Heart left ventricle (tissue), 16 donors: ENCODE data around the gene DDB1. TPM values are rescaled to one million over a fixed set of nuclear protein-coding genes. Genes with fewer than 3 reads are reported as not detected.

Experiments
- ATAC-seq, 4 donors: fragments of 200-7000 bp; cut with Tn5 transposase; one replicate each; pipeline ENCODE4 v1.9.1; 2020 to 2022; ENCODE audit warnings: moderate library complexity in 4 of 4, mild to moderate bottlenecking in 3 of 4, moderate number of reproducible peaks in 1 of 4
- DNase-seq, 5 donors: peaks; one replicate each; pipeline ENCODE4 v3.0.0-alpha.2; 2020
- H3K27ac ChIP-seq, 12 donors: fragments of 200-600 bp; sonication (generic) in 4 of 12; one replicate each; pipeline versions ENCODE4 v1.5.0 to v1.8.0; 2016 to 2022; ENCODE audit warnings: mild to moderate bottlenecking in 2 of 12
- H3K27me3 ChIP-seq, 9 donors: fragments of 200-600 bp; sonication (generic) in 2 of 9; one replicate each; pipeline versions ENCODE4 v1.5.1 to v1.8.0; 2016 to 2022; ENCODE audit warnings: mild to moderate bottlenecking in 3 of 9
- H3K36me3 ChIP-seq, 9 donors: fragments of 200-600 bp; sonication (generic) in 2 of 9; one replicate each; pipeline versions ENCODE4 v1.5.0 to v1.8.0; 2018 to 2022; ENCODE audit warnings: mild to moderate bottlenecking in 2 of 9
- H3K4me1 ChIP-seq, 12 donors: fragments of 200-600 bp; sonication (generic) in 4 of 12; one replicate each; pipeline versions ENCODE4 v1.5.0 to v1.8.0; 2016 to 2022; ENCODE audit warnings: mild to moderate bottlenecking in 3 of 12
- H3K4me3 ChIP-seq, 12 donors: fragments of 200-600 bp; sonication (generic) in 4 of 12; one replicate each; pipeline versions ENCODE4 v1.5.0 to v1.8.0; 2017 to 2022; ENCODE audit warnings: mild to moderate bottlenecking in 9 of 12, moderate library complexity in 4 of 12
- H3K9me3 ChIP-seq, 12 donors: fragments of 200-600 bp; sonication (generic) in 4 of 12; one replicate each; pipeline versions ENCODE4 v1.5.0 to v1.8.0; 2016 to 2022; ENCODE audit warnings: mild to moderate bottlenecking in 1 of 12
- CTCF ChIP-seq, 12 donors: fragments of 200-600 bp; sonication (generic) in 4 of 12; IDR thresholded peaks; one replicate each; pipeline versions ENCODE4 v1.5.0 to v1.8.0; 2018 to 2022; ENCODE audit warnings: antibody characterized with exemption in 12 of 12, mild to moderate bottlenecking in 5 of 12
- POLR2A ChIP-seq, 2 donors: fragments of 450-650 bp; IDR thresholded peaks; one replicate each; pipeline ENCODE4 v1.6.1; 2017; ENCODE audit warnings: antibody characterized with exemption in 2 of 2, mild to moderate bottlenecking in 2 of 2, moderate library complexity in 2 of 2
- WGBS, 4 donors: extraction: QIAGEN DNeasy Blood & Tissue Kit in 2 of 4; methylation state at CpG; one replicate each; pipeline versions ENCODE4 v1.1.5 to v1.1.7; 2013 to 2018; 5-methylcytosine and 5-hydroxymethylcytosine counted together
- intact Hi-C, 10 donors: fragments of 100-400 bp; cut with DNase I; formaldehyde crosslinking; loops; one replicate each; pipeline versions ENCODE4 v1.11.1 to v1.14.2; 2022
- polyA plus RNA-seq, 2 donors: library from polyadenylated mRNA; stranded (reverse); fragments of 200-250 nt; gene quantifications; one replicate each; pipeline ENCODE4 v1.2.3, GENCODE V29; 2013
- total RNA-seq, 9 donors: library from RNA; depleted of rRNA in 2 of 9; stranded (reverse); fragments of >200 nt in 2 of 9; fragmentation: NEBNext Ultra II Directional in 3 of 9; extraction: Animal tissue kit (Norgen Biotek cat#: 25700) in 3 of 9; gene quantifications; one replicate each; pipeline versions ENCODE4 v1.1.0 to v1.2.4, GENCODE V29; 2016 to 2023
- donor health status: ischemic (EF 13 %, LVEDD 7.1; RV severe dilation, severe dysfunction).
- donor health status: healthy with polysubstance abuse.
- donor health status: DM: no; HTN: yes; CAD: no.
- donor health status: DM: no; HTN: no; CAD: no.
- donor health status: ischemic (EF 25% LVEDD 6.9; RV normal size, moderate dysfunction).
- donor health status: ischemic (EF 25% LVEDD 5.7; RV mildly dilated, moderate dysfunction).
- donor health status: healthy.
- donor health status: DM: yes; HTN: yes; CAD: no.
- donor health status: ischemic (EF 35%, LVEDD 5.7; RV mildly dilated, moderate dysfunction).
- donor health status: nonischemic (EF 11% LVEDD 7.7; RV severe dilation, severe dysfunction).
- donor health status: DM: yes; HTN: yes; CAD: no.
- donor health status: PGD.
- donor health status: ischemic (EF 29% LVEDD 5.4; RV normal size, mild dysfunction).
- donor health status: nonischemic (EF 23%, LVEDD 6.1; RV moderate dilation, normal function).

DDB1 gene
- total and polyA plus RNA-seq, 11 donors, result 78.8 to 158 (median 130) TPM

- no peaks in the 10 kb centered on the region for H3K9me3 ChIP-seq
- no peaks in the 10 kb centered on the region for H3K27me3 ChIP-seq
- no peaks in the 10 kb centered on the region for H3K4me1 ChIP-seq
- no peak for TF ChIP-seq POLR2A (IDR thresholded peaks at IDR 0.05)
- TF ChIP-seq CTCF (IDR thresholded peaks at IDR 0.05), result no peak
- no peak overlapping the region for H3K27ac ChIP-seq
- intact Hi-C loops, result no loop called here
- ATAC-seq (no peak), DNase-seq (no peak)
- no peaks in the 10 kb centered on the region for H3K36me3 ChIP-seq
- WGBS, 4 donors, result 89 to 96% (median 91%) methylated on average over 8 to 15 of the region's 15 CpGs
- H3K4me3 ChIP-seq, result no peak overlapping the region
Measured at GRCh38 chr11:61268588-61269250, 64.2 kb downstream of the DDB1 start.

GRCh38 chr11:61267437-61267841, 65.5 kb downstream of the DDB1 start:
- TF ChIP-seq POLR2A (IDR thresholded peaks at IDR 0.05), result no peak
- no peak for TF ChIP-seq CTCF (IDR thresholded peaks at IDR 0.05)
- Histone ChIP-seq H3K27me3 (no peaks in the 10 kb centered on the region), H3K36me3 (no peaks in the 10 kb centered on the region), H3K4me1 (no peaks in the 10 kb centered on the region), H3K9me3 (no peaks in the 10 kb centered on the region), H3K4me3 (no peak overlapping the region), H3K27ac (no peak overlapping the region)
- 46 to 67% (median 58%) methylated on average over 4 to 6 of the region's 6 CpGs for whole genome bisulfite sequencing, 4 donors
- peak in 1 of 4 donors; percentile 28 for ATAC-seq
- no peak for DNase-seq
- intact Hi-C loops, result no loop called here

GRCh38 chr11:61266602-61267001, 66.3 kb downstream of the DDB1 start:
- H3K27ac ChIP-seq, result no peak overlapping the region
- H3K4me3 ChIP-seq, result no peak overlapping the region
- no peaks in the 10 kb centered on the region for H3K4me1 ChIP-seq
- ATAC-seq, result no peak
- no peaks in the 10 kb centered on the region for H3K27me3 ChIP-seq
- TF ChIP-seq CTCF (IDR thresholded peaks at IDR 0.05) (no peak), POLR2A (IDR thresholded peaks at IDR 0.05) (no peak)
- H3K9me3 ChIP-seq, result no peaks in the 10 kb centered on the region
- intact Hi-C loops, result no loop called here
- DNase-seq, result no peak
- WGBS, 4 donors, result 84 to 86% (median 86%) methylated on average over 4 of the region's 4 CpGs
- H3K36me3 ChIP-seq, result no peaks in the 10 kb centered on the region

- intact Hi-C loops, result no loop called here
- no peaks in the 10 kb centered on the region for H3K27me3 ChIP-seq
- H3K27ac ChIP-seq, result no peak overlapping the region
- WGBS, 4 donors, result 90 to 92% (median 91%) methylated on average over 14 of the region's 14 CpGs
- no peak for DNase-seq
- TF ChIP-seq CTCF (IDR thresholded peaks at IDR 0.05), result no peak
- no peak for TF ChIP-seq POLR2A (IDR thresholded peaks at IDR 0.05)
- no peak for ATAC-seq
- H3K4me1 ChIP-seq, result no peaks in the 10 kb centered on the region
- H3K9me3 ChIP-seq, result no peaks in the 10 kb centered on the region
- no peaks in the 10 kb centered on the region for H3K36me3 ChIP-seq
- no peak overlapping the region for H3K4me3 ChIP-seq
Measured at GRCh38 chr11:61265357-61265756, 67.5 kb downstream of the DDB1 start.
